Esophagus squamous epithelium (tissue), 5 donors: ENCODE measurements around the gene OTULINL. TPM values are rescaled to one million over a fixed set of nuclear protein-coding genes. Genes with fewer than 3 reads are reported as not detected.

Experiments
- DNase-seq: peaks from one replicate; lab custom pipeline; 2025; lab: John Stamatoyannopoulos, UW
- H3K27ac ChIP-seq, 4 donors: fragments of 200-600 bp; sonication (generic); one replicate each; pipeline ENCODE4 v1.5.1; 2016 to 2019; ENCODE audit warnings: mild to moderate bottlenecking in 1 of 4
- H3K27me3 ChIP-seq, 4 donors: fragments of 200-600 bp; sonication (generic); 1 replicate in 3 of 4; 2 replicates in 1 of 4; pipeline versions ENCODE4 v1.5.1 to v1.6.0; 2017 to 2021; ENCODE audit warnings: antibody characterized with exemption in 1 of 4
- H3K36me3 ChIP-seq, 3 donors: fragments of 200-600 bp; sonication (generic); one replicate each; pipeline ENCODE4 v1.5.1; 2016 to 2019
- H3K4me1 ChIP-seq, 3 donors: fragments of 200-600 bp; sonication (generic); one replicate each; pipeline ENCODE4 v1.5.1; 2017 to 2019
- H3K4me3 ChIP-seq, 4 donors: fragments of 200-600 bp; sonication (generic); 1 replicate in 3 of 4; 2 replicates in 1 of 4; pipeline ENCODE4 v1.5.1; 2016 to 2019; ENCODE audit warnings: mild to moderate bottlenecking in 2 of 4, moderate library complexity in 1 of 4
- H3K9me3 ChIP-seq, 3 donors: fragments of 200-600 bp; sonication (generic); one replicate each; pipeline ENCODE4 v1.5.1; 2016 to 2019
- CTCF ChIP-seq, 6 experiments: fragments of 450-650 bp in 4 of 6; fragments of 200-600 bp in 2 of 6; sonication (generic) in 2 of 6; IDR thresholded peaks; one replicate each; pipeline ENCODE4 v1.5.1; 2016 to 2019; ENCODE audit warnings: antibody characterized with exemption in 6 of 6, mild to moderate bottlenecking in 4 of 6, moderate library complexity in 4 of 6
- POLR2A ChIP-seq, 4 donors: fragments of 450-650 bp; IDR thresholded peaks; one replicate each; pipeline ENCODE4 v1.6.1; 2017; ENCODE audit warnings: antibody characterized with exemption in 4 of 4, mild to moderate bottlenecking in 4 of 4, moderate library complexity in 3 of 4
- WGBS, 2 donors: methylation state at CpG; one replicate each; pipeline ENCODE4 v1.1.5; 2018; 5-methylcytosine and 5-hydroxymethylcytosine counted together
- intact Hi-C: fragments of 100-400 bp; cut with DNase I; formaldehyde crosslinking; loops from one replicate; pipeline ENCODE4 v1.15.0; 2022
- total RNA-seq, 4 donors: library from RNA; depleted of rRNA; stranded (reverse); fragments of >200 nt; gene quantifications; one replicate each; pipeline ENCODE4 v1.1.0, GENCODE V29; 2016
- donor health status: DM: yes; HTN: yes; CAD: no.

Gene OTULINL
- total RNA-seq, 4 donors from 2014 or later = 0.79 to 17.1 (median 4.5) TPM

GRCh38 chr5:14588145-14588544 lies 6.6 kb downstream of the OTULINL start:
- Histone ChIP-seq H3K4me1 (peaks cover 0 to 16% (median 3%) of the 10 kb centered on the region in 3 donors), H3K27me3 (no peaks in the 10 kb centered on the region), H3K27ac (no peak overlapping the region), H3K4me3 (no peak overlapping the region), H3K9me3 (no peaks in the 10 kb centered on the region), H3K36me3 (no peaks in the 10 kb centered on the region)
- no peak for DNase-seq
- intact Hi-C loops = no loop called here
- 70 to 74% methylated on average over 2 of the region's 2 CpGs for WGBS, 2 donors
- TF ChIP-seq CTCF (IDR thresholded peaks at IDR 0.05) (no peak), POLR2A (IDR thresholded peaks at IDR 0.05) (no peak)

GRCh38 chr5:14588758-14589543 lies 7.4 kb downstream of the OTULINL start:
- H3K4me3 ChIP-seq = no peak overlapping the region
- H3K36me3 ChIP-seq = no peaks in the 10 kb centered on the region
- intact Hi-C loops = no loop called here
- WGBS, 2 donors = 56 to 57% methylated on average over 5 of the region's 10 CpGs
- H3K9me3 ChIP-seq = no peaks in the 10 kb centered on the region
- TF ChIP-seq CTCF (IDR thresholded peaks at IDR 0.05) (no peak), POLR2A (IDR thresholded peaks at IDR 0.05) (no peak)
- H3K4me1 ChIP-seq = peaks cover 0 to 12% (median 3%) of the 10 kb centered on the region in 3 donors
- no peak for DNase-seq
- H3K27me3 ChIP-seq = no peaks in the 10 kb centered on the region
- peak overlapping the region in 1 of 4 donors; percentile 24 for H3K27ac ChIP-seq

GRCh38 chr5:14590949-14591348 lies 9.4 kb downstream of the OTULINL start:
- no peaks in the 10 kb centered on the region for H3K9me3 ChIP-seq
- 71% methylated on average over 2 of the region's 2 CpGs for WGBS, 2 donors
- H3K36me3 ChIP-seq = no peaks in the 10 kb centered on the region
- no peak overlapping the region for H3K4me3 ChIP-seq
- peaks cover 0 to 20% (median 3%) of the 10 kb centered on the region in 3 donors for H3K4me1 ChIP-seq
- no peak for DNase-seq
- no peak for TF ChIP-seq CTCF (IDR thresholded peaks at IDR 0.05)
- no peak for TF ChIP-seq POLR2A (IDR thresholded peaks at IDR 0.05)
- no peak overlapping the region for H3K27ac ChIP-seq
- intact Hi-C loops = no loop called here
- H3K27me3 ChIP-seq = no peaks in the 10 kb centered on the region

- H3K4me3 ChIP-seq = no peak overlapping the region
- TF ChIP-seq CTCF (IDR thresholded peaks at IDR 0.05) (no peak), POLR2A (IDR thresholded peaks at IDR 0.05) (no peak)
- H3K36me3 ChIP-seq = no peaks in the 10 kb centered on the region
- peaks cover 0 to 20% (median 3%) of the 10 kb centered on the region in 3 donors for H3K4me1 ChIP-seq
- no peaks in the 10 kb centered on the region for H3K27me3 ChIP-seq
- intact Hi-C loops = no loop called here
- no peak overlapping the region for H3K27ac ChIP-seq
- DNase-seq = no peak
- 33% methylated on average over 1 of the region's 2 CpGs; no CpG with 5 or more reads in 1 of the 2 donors for WGBS, 2 donors
- H3K9me3 ChIP-seq = no peaks in the 10 kb centered on the region
Observed at GRCh38 chr5:14591548-14591947, 10.0 kb downstream of the OTULINL start.

GRCh38 chr5:14593326-14594021 lies 11.9 kb downstream of the OTULINL start:
- Histone ChIP-seq H3K4me1 (peaks cover 0 to 20% (median 3%) of the 10 kb centered on the region in 3 donors), H3K27ac (peak overlapping the region in 2 of 4 donors; percentile 1 to 25), H3K36me3 (no peaks in the 10 kb centered on the region), H3K27me3 (no peaks in the 10 kb centered on the region), H3K4me3 (no peak overlapping the region), H3K9me3 (no peaks in the 10 kb centered on the region)
- DNase-seq = no peak
- TF ChIP-seq POLR2A (IDR thresholded peaks at IDR 0.05) (no peak), CTCF (IDR thresholded peaks at IDR 0.05) (no peak)
- intact Hi-C loops = no loop called here
- WGBS, 2 donors = 44 to 73% methylated on average over 4 of the region's 4 CpGs
